Gastroesophageal sphincter (tissue), 3 donors: ENCODE measurements around the gene CSTF1.

Experiments used
- EP300 ChIP-seq: sonication (generic); formaldehyde crosslinking; IDR thresholded peaks from one replicate; pipeline ENCODE4 v1.6.1; 2017; ENCODE audit warnings: antibody characterized with exemption, mild to moderate bottlenecking
- POLR2A ChIP-seq, 2 donors: fragments of 450-650 bp; IDR thresholded peaks; one replicate each; pipeline ENCODE4 v1.6.1; 2017; ENCODE audit warnings: antibody characterized with exemption in 2 of 2, mild to moderate bottlenecking in 2 of 2, moderate library complexity in 1 of 2
- POLR2AphosphoS5 ChIP-seq: sonication (generic); formaldehyde crosslinking; IDR thresholded peaks from one replicate; pipeline ENCODE4 v1.6.1; 2017; ENCODE audit warnings: antibody characterized with exemption
- TF ChIP-seq, protein P1 (sequence below), 4 experiments: fragments of 200-600 bp in 2 of 4; fragments of 450-650 bp in 2 of 4; sonication (generic) in 1 of 4; IDR thresholded peaks; one replicate each; pipeline ENCODE4 v1.5.1; 2017 to 2019; ENCODE audit warnings: antibody characterized with exemption in 4 of 4, mild to moderate bottlenecking in 2 of 4, moderate library complexity in 2 of 4

- TF ChIP-seq, protein P1, sequence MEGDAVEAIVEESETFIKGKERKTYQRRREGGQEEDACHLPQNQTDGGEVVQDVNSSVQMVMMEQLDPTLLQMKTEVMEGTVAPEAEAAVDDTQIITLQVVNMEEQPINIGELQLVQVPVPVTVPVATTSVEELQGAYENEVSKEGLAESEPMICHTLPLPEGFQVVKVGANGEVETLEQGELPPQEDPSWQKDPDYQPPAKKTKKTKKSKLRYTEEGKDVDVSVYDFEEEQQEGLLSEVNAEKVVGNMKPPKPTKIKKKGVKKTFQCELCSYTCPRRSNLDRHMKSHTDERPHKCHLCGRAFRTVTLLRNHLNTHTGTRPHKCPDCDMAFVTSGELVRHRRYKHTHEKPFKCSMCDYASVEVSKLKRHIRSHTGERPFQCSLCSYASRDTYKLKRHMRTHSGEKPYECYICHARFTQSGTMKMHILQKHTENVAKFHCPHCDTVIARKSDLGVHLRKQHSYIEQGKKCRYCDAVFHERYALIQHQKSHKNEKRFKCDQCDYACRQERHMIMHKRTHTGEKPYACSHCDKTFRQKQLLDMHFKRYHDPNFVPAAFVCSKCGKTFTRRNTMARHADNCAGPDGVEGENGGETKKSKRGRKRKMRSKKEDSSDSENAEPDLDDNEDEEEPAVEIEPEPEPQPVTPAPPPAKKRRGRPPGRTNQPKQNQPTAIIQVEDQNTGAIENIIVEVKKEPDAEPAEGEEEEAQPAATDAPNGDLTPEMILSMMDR (IDR thresholded peaks at IDR 0.05), result no peak
- TF ChIP-seq POLR2AphosphoS5, result no peak
- no peak for TF ChIP-seq EP300
- no peak for TF ChIP-seq POLR2A (IDR thresholded peaks at IDR 0.05)
Measured at GRCh38 chr20:56389807-56390206, 2.6 kb upstream of the CSTF1 start.
